HCT116 (cell line): ENCODE data around the gene MYO7B.

Source experiments
- FOSL1 ChIP-seq: IDR thresholded peaks from 2 replicates; pipeline ENCODE4 v1.6.1; 2012; ENCODE audit warnings: low read depth
- JUND ChIP-seq: IDR thresholded peaks from 2 replicates; pipeline ENCODE4 v1.6.1; 2012
- POLR2AphosphoS5 ChIP-seq: IDR thresholded peaks from 2 replicates; pipeline ENCODE4 v1.6.1; 2011; ENCODE audit warnings: mild to moderate bottlenecking, low read depth, low read length, moderate library complexity
- TF ChIP-seq, protein P1 (sequence below), 3 experiments: fragments of 200-600 bp in 1 of 3; sonication (generic) in 1 of 3; IDR thresholded peaks in 2 of 3; conservative IDR thresholded peaks in 1 of 3; 2 replicates each; pipeline ENCODE4 v1.5.1; 2012 to 2017; ENCODE audit warnings: low read depth in 2 of 3, low read length in 2 of 3, antibody characterized with exemption in 1 of 3, borderline replicate concordance in 1 of 3, control low read depth in 1 of 3, mild to moderate bottlenecking in 1 of 3, mixed read lengths in 1 of 3, mixed run types in 1 of 3, moderate library complexity in 1 of 3; ENCODE audit not compliant: insufficient read depth in 1 of 3

DNA sequence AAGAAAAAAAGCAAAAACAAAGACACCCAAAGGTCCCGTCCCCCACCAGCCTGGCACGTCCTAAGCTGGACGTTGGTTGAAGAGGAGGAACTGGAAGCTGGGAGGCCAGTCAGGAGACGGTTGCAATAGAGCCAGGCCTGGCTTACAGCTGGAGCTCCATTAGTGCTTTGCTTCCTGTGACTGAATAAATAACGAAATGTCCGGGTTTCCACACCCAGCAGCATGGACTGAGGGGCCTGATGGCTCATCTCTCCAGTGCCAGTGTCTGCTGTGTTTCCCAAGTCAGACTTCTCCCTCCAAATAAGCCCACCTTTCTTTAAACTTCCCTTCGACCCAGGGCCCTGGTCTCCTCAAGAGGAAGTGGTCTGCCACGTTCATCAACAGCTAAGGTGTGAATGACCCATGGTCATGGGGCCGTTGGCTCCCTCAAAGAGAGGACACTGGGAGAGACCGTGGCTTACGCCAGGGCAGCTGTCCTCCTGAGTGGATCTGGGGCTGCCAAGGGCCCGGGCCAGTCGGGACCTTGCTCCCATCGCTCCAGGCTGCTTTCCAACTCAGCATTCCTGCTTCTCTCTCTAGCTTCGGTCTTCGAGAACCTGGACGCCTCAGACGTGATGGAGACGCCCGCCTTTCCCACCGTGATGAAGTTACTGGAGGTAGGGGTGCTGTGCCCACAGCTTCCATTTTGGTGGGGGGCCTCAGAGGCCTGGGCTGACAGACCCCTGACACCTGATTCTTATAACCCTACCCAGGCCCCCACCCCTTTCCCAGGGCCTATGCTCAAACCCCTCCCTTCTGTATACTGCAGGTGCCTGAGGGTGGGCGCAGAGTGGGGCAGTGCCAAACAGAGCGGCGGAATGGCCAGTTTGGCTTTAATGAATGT, 44.9 kb downstream of the MYO7B start:
- TF ChIP-seq JUND (no peak), POLR2AphosphoS5 (no peak), FOSL1 (no peak)
- TF ChIP-seq, protein P1, sequence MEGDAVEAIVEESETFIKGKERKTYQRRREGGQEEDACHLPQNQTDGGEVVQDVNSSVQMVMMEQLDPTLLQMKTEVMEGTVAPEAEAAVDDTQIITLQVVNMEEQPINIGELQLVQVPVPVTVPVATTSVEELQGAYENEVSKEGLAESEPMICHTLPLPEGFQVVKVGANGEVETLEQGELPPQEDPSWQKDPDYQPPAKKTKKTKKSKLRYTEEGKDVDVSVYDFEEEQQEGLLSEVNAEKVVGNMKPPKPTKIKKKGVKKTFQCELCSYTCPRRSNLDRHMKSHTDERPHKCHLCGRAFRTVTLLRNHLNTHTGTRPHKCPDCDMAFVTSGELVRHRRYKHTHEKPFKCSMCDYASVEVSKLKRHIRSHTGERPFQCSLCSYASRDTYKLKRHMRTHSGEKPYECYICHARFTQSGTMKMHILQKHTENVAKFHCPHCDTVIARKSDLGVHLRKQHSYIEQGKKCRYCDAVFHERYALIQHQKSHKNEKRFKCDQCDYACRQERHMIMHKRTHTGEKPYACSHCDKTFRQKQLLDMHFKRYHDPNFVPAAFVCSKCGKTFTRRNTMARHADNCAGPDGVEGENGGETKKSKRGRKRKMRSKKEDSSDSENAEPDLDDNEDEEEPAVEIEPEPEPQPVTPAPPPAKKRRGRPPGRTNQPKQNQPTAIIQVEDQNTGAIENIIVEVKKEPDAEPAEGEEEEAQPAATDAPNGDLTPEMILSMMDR (IDR thresholded peaks at IDR 0.05 in 2 of 3, conservative IDR thresholded peaks at IDR 0.05 in 1 of 3; ENCODE audit: borderline replicate concordance in 1 of 3, insufficient read depth in 1 of 3, low read depth in 2 of 3, low read length in 2 of 3) = no peak
